Measurements from ENCODE around the gene OMA1.
"Not testable (repeated sequence)": the region's sequence is repeated elsewhere in the genome, so short reads cannot be mapped to it uniquely, and the experiment has no call there.

The OMA1 gene

GRCh38 chr1:58584082-58584895, 37.8 kb upstream of the OMA1 start:
- H3K27ac ChIP-seq (ENCODE audit: low read length) = no peak overlapping the region
- H3K9me3 ChIP-seq (ENCODE audit: control insufficient read depth, insufficient read depth, low read length) = no peaks in the 10 kb centered on the region
- WGBS (ENCODE audit: insufficient coverage, insufficient read length) = no CpG with 5 or more reads among the region's 8 CpGs
- H3K36me3 ChIP-seq (ENCODE audit: control insufficient read depth, insufficient read depth, low read length) = no peaks in the 10 kb centered on the region
- H3K27me3 ChIP-seq (ENCODE audit: control insufficient read depth, insufficient read depth, low read length) = no peaks in the 10 kb centered on the region
- DNase-seq (ENCODE audit: low read depth, low spot score) = no peak
- no peaks in the 10 kb centered on the region for H3K4me1 ChIP-seq (ENCODE audit: control insufficient read depth, insufficient read depth, low read length)
- H3K4me3 ChIP-seq (ENCODE audit: low read length) = no peak overlapping the region

- Histone ChIP-seq H3K4me3 (ENCODE audit: low read length) (no peak overlapping the region), H3K4me1 (ENCODE audit: control insufficient read depth, insufficient read depth, low read length) (no peaks in the 10 kb centered on the region), H3K36me3 (ENCODE audit: control insufficient read depth, insufficient read depth, low read length) (no peaks in the 10 kb centered on the region), H3K27me3 (ENCODE audit: control insufficient read depth, insufficient read depth, low read length) (no peaks in the 10 kb centered on the region), H3K9me3 (ENCODE audit: control insufficient read depth, insufficient read depth, low read length) (no peaks in the 10 kb centered on the region), H3K27ac (ENCODE audit: low read length) (no peak overlapping the region)
- no peak for DNase-seq (ENCODE audit: low read depth, low spot score)
- no CpG with 5 or more reads among the region's 1 CpG for WGBS (ENCODE audit: insufficient coverage, insufficient read length)
These were observed 37.0 kb upstream of the OMA1 start for GRCh38 chr1:58583496-58583895.

- not testable (repeated sequence) for H3K4me1 ChIP-seq (ENCODE audit: control insufficient read depth, insufficient read depth, low read length); H3K27ac ChIP-seq (ENCODE audit: low read length); H3K27me3 ChIP-seq (ENCODE audit: control insufficient read depth, insufficient read depth, low read length); H3K36me3 ChIP-seq (ENCODE audit: control insufficient read depth, insufficient read depth, low read length); DNase-seq (ENCODE audit: low read depth, low spot score); H3K4me3 ChIP-seq (ENCODE audit: low read length); H3K9me3 ChIP-seq (ENCODE audit: control insufficient read depth, insufficient read depth, low read length)
- no CpG with 5 or more reads among the region's 1 CpG for WGBS (ENCODE audit: insufficient coverage, insufficient read length)
These were observed 35.6 kb upstream of the OMA1 start for GRCh38 chr1:58582143-58582542.

- Histone ChIP-seq H3K9me3 (ENCODE audit: control insufficient read depth, insufficient read depth, low read length) (no peaks in the 10 kb centered on the region), H3K27me3 (ENCODE audit: control insufficient read depth, insufficient read depth, low read length) (peaks cover 5% of the 10 kb centered on the region; the same call in 1 of the 2 replicates), H3K36me3 (ENCODE audit: control insufficient read depth, insufficient read depth, low read length) (no peaks in the 10 kb centered on the region), H3K27ac (ENCODE audit: low read length) (no peak overlapping the region), H3K4me3 (ENCODE audit: low read length) (no peak overlapping the region), H3K4me1 (ENCODE audit: control insufficient read depth, insufficient read depth, low read length) (no peaks in the 10 kb centered on the region; the same call in 1 of the 2 replicates)
- WGBS (ENCODE audit: insufficient coverage, insufficient read length) = no CpG with 5 or more reads among the region's 2 CpGs
- DNase-seq (ENCODE audit: low read depth, low spot score) = no peak
These were observed 35.1 kb upstream of the OMA1 start for GRCh38 chr1:58581641-58582040.

- DNase-seq (ENCODE audit: low read depth, low spot score) = no peak
- Histone ChIP-seq H3K27ac (ENCODE audit: low read length) (no peak overlapping the region), H3K36me3 (ENCODE audit: control insufficient read depth, insufficient read depth, low read length) (no peaks in the 10 kb centered on the region; the same call in 1 of the 2 replicates), H3K9me3 (ENCODE audit: control insufficient read depth, insufficient read depth, low read length) (no peaks in the 10 kb centered on the region), H3K4me1 (ENCODE audit: control insufficient read depth, insufficient read depth, low read length) (peaks cover 2% of the 10 kb centered on the region; the same call in 1 of the 2 replicates), H3K27me3 (ENCODE audit: control insufficient read depth, insufficient read depth, low read length) (peaks cover 15% of the 10 kb centered on the region; the same call in 1 of the 2 replicates), H3K4me3 (ENCODE audit: low read length) (no peak overlapping the region)
- no CpG with 5 or more reads among the region's 1 CpG for WGBS (ENCODE audit: insufficient coverage, insufficient read length)
These were observed 33.7 kb upstream of the OMA1 start for GRCh38 chr1:58580186-58580585.

GRCh38 chr1:58577654-58578030, 31.1 kb upstream of the OMA1 start:
- peaks cover 2% of the 10 kb centered on the region; the same call in 1 of the 2 replicates for H3K4me1 ChIP-seq (ENCODE audit: control insufficient read depth, insufficient read depth, low read length)
- H3K4me3 ChIP-seq (ENCODE audit: low read length) = peak overlapping the region; percentile 40; the same call in 1 of the 2 replicates
- H3K27me3 ChIP-seq (ENCODE audit: control insufficient read depth, insufficient read depth, low read length) = peaks cover 15% of the 10 kb centered on the region; the same call in 1 of the 2 replicates
- H3K9me3 ChIP-seq (ENCODE audit: control insufficient read depth, insufficient read depth, low read length) = no peaks in the 10 kb centered on the region
- no CpG with 5 or more reads among the region's 3 CpGs for WGBS (ENCODE audit: insufficient coverage, insufficient read length)
- no peak overlapping the region for H3K27ac ChIP-seq (ENCODE audit: low read length)
- no peak for DNase-seq (ENCODE audit: low read depth, low spot score)
- no peaks in the 10 kb centered on the region; the same call in 1 of the 2 replicates for H3K36me3 ChIP-seq (ENCODE audit: control insufficient read depth, insufficient read depth, low read length)

GRCh38 chr1:58576727-58577653, 30.5 kb upstream of the OMA1 start, which contains the start of gene TACSTD2:
Gene TACSTD2, minus strand, starts transcription at chr1:58577252. Its CDS starts 96 bp downstream, at chr1:58577156.
- H3K36me3 ChIP-seq (ENCODE audit: control insufficient read depth, insufficient read depth, low read length) = no peaks in the 10 kb centered on the region; the same call in 1 of the 2 replicates
- DNase-seq (ENCODE audit: low read depth, low spot score) = no peak
- H3K27me3 ChIP-seq (ENCODE audit: control insufficient read depth, insufficient read depth, low read length) = peaks cover 15% of the 10 kb centered on the region; the same call in 1 of the 2 replicates

GRCh38 chr1:58576325-58576726, 29.8 kb upstream of the OMA1 start:
- Histone ChIP-seq H3K4me1 (ENCODE audit: control insufficient read depth, insufficient read depth, low read length) (peaks cover 2% of the 10 kb centered on the region; the same call in 1 of the 2 replicates), H3K9me3 (ENCODE audit: control insufficient read depth, insufficient read depth, low read length) (no peaks in the 10 kb centered on the region), H3K4me3 (ENCODE audit: low read length) (no peak overlapping the region; the same call in 1 of the 2 replicates), H3K27ac (ENCODE audit: low read length) (no peak overlapping the region), H3K36me3 (ENCODE audit: control insufficient read depth, insufficient read depth, low read length) (no peaks in the 10 kb centered on the region; the same call in 1 of the 2 replicates), H3K27me3 (ENCODE audit: control insufficient read depth, insufficient read depth, low read length) (peaks cover 15% of the 10 kb centered on the region; the same call in 1 of the 2 replicates)
- WGBS (ENCODE audit: insufficient coverage, insufficient read length) = no CpG with 5 or more reads among the region's 43 CpGs
- DNase-seq (ENCODE audit: low read depth, low spot score) = no peak

More at GRCh38 chr1:58576727-58577653, 30.5 kb upstream of the OMA1 start, which contains the start of gene TACSTD2:
- Histone ChIP-seq H3K4me1 (ENCODE audit: control insufficient read depth, insufficient read depth, low read length) (peaks cover 2% of the 10 kb centered on the region; the same call in 1 of the 2 replicates), H3K27ac (ENCODE audit: low read length) (no peak within 1 kb of the TSS), H3K4me3 (ENCODE audit: low read length) (peak within 1 kb of the TSS; percentile 40; the same call in 1 of the 2 replicates), H3K9me3 (ENCODE audit: control insufficient read depth, insufficient read depth, low read length) (no peaks in the 10 kb centered on the region)
- no CpG with 5 or more reads among the region's 107 CpGs for WGBS (ENCODE audit: insufficient coverage, insufficient read length)

GRCh38 chr1:58575551-58576324, 29.2 kb upstream of the OMA1 start:
- Histone ChIP-seq H3K36me3 (ENCODE audit: control insufficient read depth, insufficient read depth, low read length) (no peaks in the 10 kb centered on the region; the same call in 1 of the 2 replicates), H3K27ac (ENCODE audit: low read length) (no peak overlapping the region)
- WGBS (ENCODE audit: insufficient coverage, insufficient read length) = no CpG with 5 or more reads among the region's 32 CpGs

More at GRCh38 chr1:58575551-58576324, 29.2 kb upstream of the OMA1 start:
- Histone ChIP-seq H3K27me3 (ENCODE audit: control insufficient read depth, insufficient read depth, low read length) (peaks cover 15% of the 10 kb centered on the region; the same call in 1 of the 2 replicates), H3K4me3 (ENCODE audit: low read length) (no peak overlapping the region), H3K9me3 (ENCODE audit: control insufficient read depth, insufficient read depth, low read length) (no peaks in the 10 kb centered on the region), H3K4me1 (ENCODE audit: control insufficient read depth, insufficient read depth, low read length) (peaks cover 2% of the 10 kb centered on the region; the same call in 1 of the 2 replicates)
- no peak for DNase-seq (ENCODE audit: low read depth, low spot score)
